Mesendoderm (in vitro differentiated cells): ENCODE data around the gene PICALM.

Experiments used
- DNase-seq: peaks from one replicate; pipeline ENCODE4 v3.0.0; 2013
- H2AK5ac ChIP-seq: 2 replicates; pipeline ENCODE4 v1.6.1; 2013; ENCODE audit warnings: low read length, inconsistent platforms
- H2BK120ac ChIP-seq: 2 replicates; pipeline ENCODE4 v1.6.1; 2013; ENCODE audit warnings: low read depth, mild to moderate bottlenecking, low read length, moderate library complexity, mixed read lengths
- H2BK15ac ChIP-seq: replicated peaks from 2 replicates; pipeline ENCODE4 v1.6.1; 2013; ENCODE audit warnings: low read depth, mild to moderate bottlenecking, moderate library complexity
- H2BK5ac ChIP-seq: 2 replicates; pipeline ENCODE4 v1.6.1; 2013; ENCODE audit warnings: low read length, inconsistent platforms
- H3K18ac ChIP-seq: 2 replicates; pipeline ENCODE4 v1.6.1; 2013; ENCODE audit warnings: mild to moderate bottlenecking, low read length, mixed read lengths
- H3K23ac ChIP-seq: one replicate; pipeline ENCODE4 v1.6.1; 2013; ENCODE audit warnings: low read length
- H3K27ac ChIP-seq: 2 replicates; pipeline ENCODE4 v1.5.1; 2013; ENCODE audit warnings: low read depth, mild to moderate bottlenecking, inconsistent platforms, low read length, moderate library complexity
- H3K27me3 ChIP-seq: 2 replicates; pipeline ENCODE4 v1.6.1; 2013; ENCODE audit warnings: low read length, control low read depth, mild to moderate bottlenecking, inconsistent platforms; ENCODE audit not compliant: insufficient read depth, poor library complexity
- H3K36me3 ChIP-seq: 2 replicates; pipeline ENCODE4 v1.6.1; 2013; ENCODE audit warnings: low read length, inconsistent platforms; ENCODE audit not compliant: control insufficient read depth, insufficient read depth
- H3K4ac ChIP-seq: one replicate; pipeline ENCODE4 v1.6.1; 2013; ENCODE audit warnings: low read depth, mild to moderate bottlenecking, low read length, moderate library complexity
- H3K4me1 ChIP-seq: 2 replicates; pipeline ENCODE4 v1.6.1; 2013; ENCODE audit warnings: low read depth, low read length, inconsistent platforms; ENCODE audit not compliant: control insufficient read depth
- H3K4me2 ChIP-seq: 2 replicates; pipeline ENCODE4 v1.6.1; 2013; ENCODE audit warnings: low read length
- H3K4me3 ChIP-seq: 2 replicates; pipeline ENCODE4 v1.5.1; 2013; ENCODE audit warnings: mild to moderate bottlenecking, low read length
- H3K56ac ChIP-seq: one replicate; pipeline ENCODE4 v1.6.1; 2013; ENCODE audit warnings: low read length
- H3K79me1 ChIP-seq: 2 replicates; pipeline ENCODE4 v1.6.1; 2013; ENCODE audit warnings: low read length, inconsistent platforms
- H3K79me2 ChIP-seq: 2 replicates; pipeline ENCODE4 v1.6.1; 2013; ENCODE audit warnings: mild to moderate bottlenecking, low read length; ENCODE audit not compliant: control insufficient read depth, insufficient read depth
- H3K9ac ChIP-seq: 2 replicates; pipeline ENCODE4 v1.6.1; 2013; ENCODE audit warnings: low read length, inconsistent platforms
- H4K5ac ChIP-seq: one replicate; pipeline ENCODE4 v1.6.1; 2013; ENCODE audit warnings: low read length
- H4K8ac ChIP-seq: one replicate; pipeline ENCODE4 v1.6.1; 2013; ENCODE audit warnings: low read depth, mild to moderate bottlenecking, control low read depth, low read length, moderate library complexity
- WGBS: extraction: QIAGEN DNeasy Blood & Tissue Kit; methylation state at CpG from one replicate; pipeline ENCODE4 v1.1.7; 2013; ENCODE audit warnings: low lambda C conversion rate, missing lambda C conversion rate; ENCODE audit not compliant: insufficient coverage; ENCODE audit errors: extremely low coverage; 5-methylcytosine and 5-hydroxymethylcytosine counted together

The PICALM gene

DNA sequence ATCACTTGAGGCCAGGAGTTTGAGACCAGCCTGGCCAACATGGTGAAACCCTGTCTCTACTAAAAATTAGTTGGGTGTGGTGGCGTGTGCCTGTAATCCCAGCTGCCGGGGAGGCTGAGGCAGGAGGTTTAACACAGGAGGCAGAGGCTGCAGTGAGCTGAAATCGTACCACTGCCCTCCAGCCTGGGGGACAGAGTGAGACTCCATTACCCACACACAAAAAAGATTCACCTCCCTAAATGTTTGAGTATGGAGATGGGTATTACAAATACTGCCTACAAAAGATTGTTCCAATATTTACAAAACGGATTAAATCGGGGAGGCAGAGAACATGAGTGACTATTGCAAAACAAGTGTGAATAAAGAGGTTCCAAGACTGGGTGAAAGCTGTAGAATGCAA is 98.3 kb downstream of the PICALM start:
- H3K79me1 ChIP-seq: peaks cover 2% of the 10 kb centered on the region
- H3K4ac ChIP-seq: no peak overlapping the region
- H3K36me3 ChIP-seq: peaks cover 2% of the 10 kb centered on the region
- no peak overlapping the region for H2BK5ac ChIP-seq
- H3K4me3 ChIP-seq: no peak overlapping the region
- H3K9ac ChIP-seq: no peak overlapping the region
- no peak overlapping the region for H2BK15ac ChIP-seq
- H3K4me2 ChIP-seq: no peak overlapping the region
- no peak overlapping the region for H3K27ac ChIP-seq
- no peak overlapping the region for H2AK5ac ChIP-seq
- no peak overlapping the region for H3K56ac ChIP-seq
- peaks cover 2% of the 10 kb centered on the region for H3K79me2 ChIP-seq
- no peak overlapping the region for H4K5ac ChIP-seq
- H3K27me3 ChIP-seq: no peaks in the 10 kb centered on the region
- H3K18ac ChIP-seq: no peak overlapping the region
- WGBS: no CpG with 5 or more reads among the region's 5 CpGs
- H4K8ac ChIP-seq: no peak overlapping the region
- H3K4me1 ChIP-seq: no peaks in the 10 kb centered on the region
- H2BK120ac ChIP-seq: no peak overlapping the region
- DNase-seq: no peak
- no peak overlapping the region for H3K23ac ChIP-seq

DNA sequence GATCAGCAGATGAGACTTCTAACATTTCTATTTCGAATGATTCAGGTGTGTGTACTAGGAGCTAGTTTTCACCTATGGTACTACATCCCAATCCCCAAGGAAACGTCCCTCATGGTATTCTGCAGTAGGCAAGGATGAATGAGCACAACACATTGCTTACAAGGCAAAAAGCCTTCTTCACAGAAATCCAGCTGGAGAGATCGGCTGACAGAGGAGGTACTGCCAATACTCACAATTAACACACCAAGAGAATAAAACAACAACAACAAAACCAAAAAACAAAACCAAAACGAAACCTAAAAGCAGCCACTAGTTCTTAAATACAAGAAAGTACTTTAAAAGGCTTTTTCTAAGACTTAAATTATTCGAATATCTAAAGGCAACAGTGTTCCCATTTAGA is 101.4 kb downstream of the PICALM start:
- Histone ChIP-seq H3K9ac (no peak overlapping the region), H3K36me3 (peaks cover 3% of the 10 kb centered on the region), H3K79me2 (peaks cover 3% of the 10 kb centered on the region), H3K27me3 (no peaks in the 10 kb centered on the region), H3K4me1 (no peaks in the 10 kb centered on the region), H3K4me2 (no peak overlapping the region), H4K5ac (no peak overlapping the region), H3K18ac (no peak overlapping the region), H2BK120ac (no peak overlapping the region), H3K4ac (no peak overlapping the region), H3K79me1 (peaks cover 6% of the 10 kb centered on the region), H2AK5ac (no peak overlapping the region), H3K23ac (no peak overlapping the region), H3K27ac (no peak overlapping the region), H3K56ac (no peak overlapping the region), H4K8ac (no peak overlapping the region), H2BK5ac (no peak overlapping the region), H2BK15ac (no peak overlapping the region), H3K4me3 (no peak overlapping the region)
- 100% methylated on average over 1 of the region's 5 CpGs for WGBS
- DNase-seq: no peak

DNA sequence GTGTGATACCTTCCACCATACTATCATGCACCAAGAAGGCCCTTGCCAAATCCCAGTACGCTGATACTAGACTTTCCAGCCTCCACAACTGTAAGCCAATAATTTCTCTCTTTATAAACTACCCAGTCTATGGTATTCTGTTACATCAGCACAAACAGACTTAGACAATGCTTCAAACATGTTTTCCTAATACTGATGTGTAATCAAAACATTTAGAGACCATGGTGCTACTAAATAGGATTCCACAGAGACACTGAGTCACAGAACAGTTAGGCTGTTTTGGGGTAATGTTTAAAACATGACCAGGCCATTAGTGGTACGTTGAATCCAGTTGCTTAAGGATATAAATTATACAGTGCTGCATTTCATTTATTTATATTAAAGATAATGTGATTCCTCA is 103.7 kb downstream of the PICALM start:
- H2BK15ac ChIP-seq: no peak overlapping the region
- H3K4me3 ChIP-seq: no peak overlapping the region
- no peak overlapping the region for H4K5ac ChIP-seq
- no peaks in the 10 kb centered on the region for H3K4me1 ChIP-seq
- H2AK5ac ChIP-seq: no peak overlapping the region
- no peak overlapping the region for H2BK120ac ChIP-seq
- no peak overlapping the region for H3K4me2 ChIP-seq
- H3K18ac ChIP-seq: no peak overlapping the region
- H3K23ac ChIP-seq: no peak overlapping the region
- no peak overlapping the region for H3K56ac ChIP-seq
- H3K79me1 ChIP-seq: peaks cover 6% of the 10 kb centered on the region
- H3K36me3 ChIP-seq: peaks cover 3% of the 10 kb centered on the region
- no peak for DNase-seq
- no CpG with 5 or more reads among the region's 2 CpGs for WGBS
- H4K8ac ChIP-seq: no peak overlapping the region
- no peaks in the 10 kb centered on the region for H3K27me3 ChIP-seq
- peaks cover 3% of the 10 kb centered on the region for H3K79me2 ChIP-seq
- H3K4ac ChIP-seq: no peak overlapping the region
- no peak overlapping the region for H2BK5ac ChIP-seq
- no peak overlapping the region for H3K9ac ChIP-seq
- no peak overlapping the region for H3K27ac ChIP-seq

DNA sequence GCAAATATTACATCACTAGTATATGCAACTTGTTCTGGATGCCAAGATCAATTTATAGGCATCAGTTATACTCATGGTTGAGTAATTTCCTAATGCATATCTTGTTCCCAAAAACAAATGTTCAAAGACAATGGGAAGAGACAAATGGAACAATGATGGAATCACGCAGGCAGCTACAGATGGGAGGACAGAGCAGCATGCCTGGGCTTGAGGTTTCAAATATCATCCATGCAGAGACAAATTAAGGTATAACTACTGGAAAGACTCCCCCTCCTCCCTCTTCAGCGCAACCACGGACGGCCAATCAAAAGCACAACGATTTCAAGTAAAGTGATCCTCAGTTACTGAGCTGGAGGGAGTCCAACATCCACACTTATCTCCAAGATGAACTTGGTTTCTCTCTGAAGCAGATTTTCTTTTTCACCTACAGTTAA is 106.9 kb downstream of the PICALM start:
- Histone ChIP-seq H3K23ac (no peak overlapping the region), H3K4me2 (no peak overlapping the region), H3K4ac (no peak overlapping the region), H3K9ac (no peak overlapping the region), H2BK15ac (no peak overlapping the region), H3K18ac (no peak overlapping the region), H3K79me1 (peaks cover 4% of the 10 kb centered on the region), H4K8ac (no peak overlapping the region), H4K5ac (no peak overlapping the region), H3K79me2 (peaks cover 1% of the 10 kb centered on the region), H2BK120ac (no peak overlapping the region), H3K56ac (no peak overlapping the region), H3K4me1 (no peaks in the 10 kb centered on the region), H3K27ac (no peak overlapping the region), H3K4me3 (no peak overlapping the region), H3K27me3 (no peaks in the 10 kb centered on the region), H3K36me3 (peaks cover 2% of the 10 kb centered on the region), H2AK5ac (no peak overlapping the region), H2BK5ac (no peak overlapping the region)
- WGBS: no CpG with 5 or more reads among the region's 5 CpGs
- DNase-seq: no peak

DNA sequence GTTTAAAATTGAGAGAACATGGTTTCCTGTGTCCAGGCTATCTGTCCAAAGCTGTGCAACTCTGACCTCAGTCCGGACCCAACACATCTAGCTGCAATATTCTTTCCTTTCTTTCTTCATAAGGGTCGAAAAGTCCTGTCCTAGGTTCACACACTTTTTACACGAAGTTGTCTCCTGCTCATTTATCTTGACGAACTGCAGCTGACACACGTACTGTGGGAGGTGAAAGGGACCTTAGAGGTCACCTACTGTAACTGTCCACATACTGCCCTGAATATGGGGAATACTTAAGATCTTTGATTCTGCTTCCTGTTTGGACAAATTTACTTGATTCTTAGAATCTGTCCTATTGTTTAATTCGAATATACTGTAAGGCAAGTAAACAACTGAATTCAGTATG is 107.8 kb downstream of the PICALM start:
- Histone ChIP-seq H3K9ac (no peak overlapping the region), H2BK120ac (no peak overlapping the region), H3K27me3 (no peaks in the 10 kb centered on the region), H4K8ac (no peak overlapping the region), H3K79me1 (peaks cover 4% of the 10 kb centered on the region), H2BK5ac (no peak overlapping the region), H4K5ac (no peak overlapping the region), H3K23ac (no peak overlapping the region), H3K27ac (no peak overlapping the region), H3K4me2 (no peak overlapping the region), H3K36me3 (peaks cover 2% of the 10 kb centered on the region), H3K4ac (no peak overlapping the region), H3K4me3 (no peak overlapping the region), H3K4me1 (no peaks in the 10 kb centered on the region), H3K56ac (no peak overlapping the region), H3K18ac (no peak overlapping the region), H3K79me2 (peaks cover 1% of the 10 kb centered on the region), H2AK5ac (no peak overlapping the region), H2BK15ac (no peak overlapping the region)
- no CpG with 5 or more reads among the region's 6 CpGs for WGBS
- DNase-seq: no peak

DNA sequence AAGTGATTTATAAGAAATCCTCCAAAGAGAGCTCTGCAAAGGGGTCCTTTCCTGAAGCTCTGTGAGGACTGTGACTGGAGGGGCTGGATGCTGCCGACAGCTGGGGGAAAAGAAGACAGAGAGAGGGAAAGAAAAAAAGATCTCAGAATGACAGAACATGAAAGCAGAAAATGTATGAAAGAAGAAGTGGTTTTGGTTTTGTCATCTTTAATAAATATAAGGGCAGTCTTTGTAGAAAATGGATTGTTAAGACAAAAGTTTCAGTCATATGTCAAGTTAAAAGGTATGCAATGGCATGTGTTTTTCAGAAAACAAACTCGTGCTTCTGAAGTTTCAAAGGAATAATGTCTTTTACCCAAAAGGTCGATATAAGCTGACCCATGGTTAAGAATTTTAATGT is 108.2 kb downstream of the PICALM start:
- H2BK120ac ChIP-seq: no peak overlapping the region
- no CpG with 5 or more reads among the region's 3 CpGs for WGBS

More for the DNA sequence above, 108.2 kb downstream of the PICALM start:
- Histone ChIP-seq H3K9ac (no peak overlapping the region), H2BK15ac (no peak overlapping the region), H3K56ac (no peak overlapping the region), H3K27me3 (no peaks in the 10 kb centered on the region), H3K79me2 (peaks cover 1% of the 10 kb centered on the region), H3K36me3 (peaks cover 2% of the 10 kb centered on the region), H2AK5ac (no peak overlapping the region), H3K23ac (no peak overlapping the region), H4K8ac (no peak overlapping the region), H4K5ac (no peak overlapping the region), H3K79me1 (peaks cover 4% of the 10 kb centered on the region), H3K27ac (no peak overlapping the region), H3K4me2 (no peak overlapping the region), H3K18ac (no peak overlapping the region), H2BK5ac (no peak overlapping the region), H3K4me1 (no peaks in the 10 kb centered on the region), H3K4me3 (no peak overlapping the region), H3K4ac (no peak overlapping the region)
- DNase-seq: no peak
